GM12891 (cell line): Measurements from ENCODE around the gene PRAMEF1.
"Not testable (repeated sequence)": the region's sequence is repeated elsewhere in the genome, so short reads cannot be mapped to it uniquely, and the experiment has no call there.

Experiments used
- DNase-seq: peaks from one replicate; pipeline ENCODE4 v3.0.0; 2011; ENCODE audit warnings: low spot score; ENCODE audit not compliant: insufficient read length
- FAIRE-seq: peaks from 2 replicates; lab custom pipeline; 2011; peaks lifted over from hg19 to GRCh38; lab: Jason Lieb, UNC
- PAX5 ChIP-seq: IDR thresholded peaks from 2 replicates; pipeline ENCODE4 v1.6.1; 2011; ENCODE audit warnings: low read length, moderate library complexity, mild to moderate bottlenecking; ENCODE audit not compliant: insufficient read depth, severe bottlenecking
- POLR2A ChIP-seq: IDR thresholded peaks from 2 replicates; pipeline ENCODE4 v1.6.1; 2011; ENCODE audit warnings: low read depth, low read length, control low read depth
- POLR2AphosphoS5 ChIP-seq: IDR thresholded peaks from 2 replicates; pipeline ENCODE4 v1.6.1; 2011; ENCODE audit warnings: low read depth, low read length, control low read depth
- POU2F2 ChIP-seq: IDR thresholded peaks from 2 replicates; pipeline ENCODE4 v1.6.1; 2011; ENCODE audit warnings: low read depth, mild to moderate bottlenecking, control low read depth, low read length, moderate library complexity
- SPI1 ChIP-seq: IDR thresholded peaks from 2 replicates; pipeline ENCODE4 v1.6.1; 2011; ENCODE audit warnings: low read depth, low read length, control low read depth
- TAF1 ChIP-seq: IDR thresholded peaks from 2 replicates; pipeline ENCODE4 v1.6.1; 2011; ENCODE audit warnings: low read depth, low read length, control low read depth

Gene PRAMEF1

DNA sequence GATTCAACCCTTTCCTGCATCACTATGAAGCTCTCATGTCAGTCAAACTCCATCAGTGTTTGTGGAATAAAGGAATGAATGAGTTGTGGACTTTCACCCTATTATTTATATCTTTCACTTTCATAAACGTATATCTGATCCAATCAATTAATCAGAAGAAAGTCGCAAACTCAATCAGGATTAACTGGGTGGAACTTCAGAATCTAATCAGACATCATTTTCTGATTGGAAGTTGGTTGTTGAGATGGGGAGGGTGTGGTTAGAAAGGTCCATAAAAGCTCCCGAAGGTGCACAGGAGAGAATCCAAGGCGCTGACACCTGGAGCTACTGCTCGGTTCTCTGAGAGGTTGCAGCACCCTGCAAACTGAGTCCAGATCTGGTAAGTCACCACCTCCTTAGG is 17.8 kb upstream of the PRAMEF1 start, which contains the start of gene PRAMEF12:
Gene PRAMEF12, plus strand, starts transcription at position 301 of the 400 bp plus-strand sequence. CDS start 1,130 bp downstream, outside the sequence.
- TF ChIP-seq POLR2A (no peak), TAF1 (no peak), POU2F2 (no peak), PAX5 (no peak)
- DNase-seq (no peak), FAIRE-seq (no peak)

DNA sequence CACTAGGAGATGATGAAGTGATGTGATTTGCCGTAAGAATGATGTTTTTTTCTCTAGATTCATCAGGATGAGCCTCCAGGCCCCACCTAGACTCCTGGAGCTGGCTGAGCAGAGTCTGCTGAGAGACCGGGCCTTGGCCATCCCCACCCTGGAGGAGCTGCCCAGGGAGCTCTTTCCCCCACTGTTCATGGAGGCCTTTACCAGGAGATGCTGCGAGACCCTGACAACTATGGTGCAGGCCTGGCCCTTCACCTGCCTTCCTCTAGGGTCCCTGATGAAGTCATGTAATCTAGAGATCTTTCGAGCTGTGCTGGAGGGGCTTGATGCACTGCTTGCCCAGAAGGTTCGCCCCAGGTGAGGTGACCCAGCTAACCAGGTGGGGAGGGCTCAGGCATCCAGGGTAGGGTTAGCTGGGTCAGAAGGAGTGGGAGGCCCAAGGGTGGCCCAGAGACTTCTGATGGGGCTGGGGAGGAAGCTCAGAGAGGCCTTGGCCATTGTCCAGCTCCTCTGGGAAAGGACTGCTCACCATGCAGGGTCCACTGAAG is 16.3 kb upstream of the PRAMEF1 start:
- TF ChIP-seq TAF1 (no peak), PAX5 (no peak), SPI1 (no peak), POU2F2 (no peak), POLR2AphosphoS5 (no peak), POLR2A (no peak)
- FAIRE-seq (no peak), DNase-seq (no peak)

DNA sequence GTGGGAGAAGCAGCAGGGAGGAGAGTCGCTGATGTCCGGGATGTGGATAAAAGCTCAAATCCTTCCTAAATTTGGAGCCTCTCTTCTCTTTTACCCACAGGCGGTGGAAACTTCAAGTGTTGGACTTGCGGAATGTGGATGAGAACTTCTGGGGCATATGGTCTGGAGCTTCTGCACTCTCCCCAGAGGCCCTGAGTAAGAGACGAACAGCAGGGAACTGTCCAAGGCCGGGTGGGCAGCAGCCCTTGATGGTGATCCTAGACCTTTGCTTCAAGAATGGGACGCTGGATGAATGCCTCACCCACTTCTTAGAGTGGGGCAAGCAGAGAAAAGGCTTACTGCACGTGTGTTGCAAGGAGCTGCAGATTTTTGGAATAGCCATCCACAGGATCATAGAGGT is 15.8 kb upstream of the PRAMEF1 start:
- FAIRE-seq: no peak
- TF ChIP-seq POU2F2 (no peak), TAF1 (no peak), POLR2A (no peak), PAX5 (no peak), POLR2AphosphoS5 (no peak), SPI1 (no peak)
- DNase-seq: no peak

DNA sequence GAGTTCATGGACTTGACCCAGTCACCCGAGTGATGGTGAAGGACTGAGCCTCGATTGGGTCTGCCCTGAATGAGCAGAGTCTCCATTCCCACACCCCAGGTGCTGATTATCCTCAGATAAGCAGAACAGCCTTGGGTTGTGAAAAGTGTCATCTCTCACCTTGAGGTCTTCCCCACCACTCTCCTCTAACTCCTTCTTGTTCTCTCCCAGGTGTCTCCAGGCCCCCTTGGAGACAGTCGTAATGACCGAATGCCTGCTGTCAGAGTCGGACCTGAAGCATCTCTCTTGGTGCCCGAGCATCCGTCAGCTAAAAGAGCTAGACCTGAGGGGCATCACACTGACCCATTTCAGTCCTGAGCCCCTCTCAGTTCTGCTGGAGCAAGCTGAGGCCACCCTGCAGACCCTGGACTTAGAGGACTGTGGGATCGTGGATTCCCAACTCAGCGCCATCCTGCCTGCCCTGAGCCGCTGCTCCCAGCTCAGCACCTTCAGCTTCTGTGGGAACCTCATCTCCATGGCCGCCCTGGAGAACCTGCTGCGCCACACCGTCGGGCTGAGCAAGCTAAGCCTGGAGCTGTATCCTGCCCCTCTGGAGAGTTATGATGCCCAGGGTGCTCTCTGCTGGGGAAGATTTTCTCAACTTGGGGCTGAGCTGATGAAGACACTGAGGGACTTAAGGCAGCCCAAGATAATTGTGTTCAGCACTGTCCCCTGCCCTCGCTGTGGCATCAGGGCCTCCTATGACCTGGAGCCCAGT is 14.2 kb upstream of the PRAMEF1 start:
- DNase-seq: no peak
- no peak for FAIRE-seq
- TF ChIP-seq POLR2AphosphoS5 (no peak), POU2F2 (no peak), TAF1 (no peak), POLR2A (no peak), SPI1 (no peak), PAX5 (no peak)

DNA sequence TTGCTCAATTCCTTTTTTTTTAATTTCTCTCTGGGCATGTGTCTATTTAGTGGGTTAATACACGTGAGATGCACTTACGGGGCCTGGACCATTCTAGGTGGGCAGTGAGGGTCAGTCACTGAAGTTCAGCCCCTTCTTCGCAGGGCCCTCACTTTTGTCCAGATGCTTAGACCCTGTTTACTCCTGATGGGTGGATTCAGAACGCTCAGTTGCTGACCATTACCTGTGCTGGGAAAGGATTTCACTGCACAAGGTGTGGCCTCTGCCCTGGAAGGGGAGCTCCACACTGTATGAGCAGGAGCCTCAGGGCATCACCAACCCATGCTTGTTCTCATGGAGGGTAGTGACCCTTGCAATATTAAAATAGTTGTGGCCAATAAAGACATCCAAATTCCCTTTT is 13.1 kb upstream of the PRAMEF1 start:
- no peak for FAIRE-seq
- DNase-seq: no peak

DNA sequence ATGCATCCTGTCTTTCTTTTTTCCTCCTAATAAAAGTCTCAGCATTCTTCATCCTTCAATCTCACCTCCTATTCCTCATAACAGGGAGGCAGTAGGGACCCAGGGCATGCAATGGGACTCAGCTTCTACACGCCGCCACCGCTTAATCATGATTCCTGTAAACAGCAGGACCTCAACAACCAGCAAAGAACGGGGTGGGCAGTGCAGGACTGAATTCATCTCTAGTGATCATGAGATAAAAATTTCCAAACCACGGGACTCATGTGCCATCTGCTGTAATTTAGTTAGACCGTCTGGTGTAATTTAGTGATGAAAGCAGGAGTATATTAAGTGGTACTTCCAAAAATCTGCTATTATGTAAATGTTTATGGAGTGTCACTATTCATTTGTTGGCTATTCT is 12.3 kb upstream of the PRAMEF1 start:
- FAIRE-seq: no peak
- no peak for DNase-seq
- no peak for TF ChIP-seq TAF1
- TF ChIP-seq POLR2A: no peak
- TF ChIP-seq POLR2AphosphoS5: no peak
- no peak for TF ChIP-seq PAX5
- no peak for TF ChIP-seq SPI1
- no peak for TF ChIP-seq POU2F2

More for the DNA sequence above, 13.1 kb upstream of the PRAMEF1 start:
- no peak for TF ChIP-seq POU2F2
- TF ChIP-seq SPI1: no peak
- no peak for TF ChIP-seq PAX5
- no peak for TF ChIP-seq TAF1
- TF ChIP-seq POLR2AphosphoS5: no peak
- TF ChIP-seq POLR2A: no peak

DNA sequence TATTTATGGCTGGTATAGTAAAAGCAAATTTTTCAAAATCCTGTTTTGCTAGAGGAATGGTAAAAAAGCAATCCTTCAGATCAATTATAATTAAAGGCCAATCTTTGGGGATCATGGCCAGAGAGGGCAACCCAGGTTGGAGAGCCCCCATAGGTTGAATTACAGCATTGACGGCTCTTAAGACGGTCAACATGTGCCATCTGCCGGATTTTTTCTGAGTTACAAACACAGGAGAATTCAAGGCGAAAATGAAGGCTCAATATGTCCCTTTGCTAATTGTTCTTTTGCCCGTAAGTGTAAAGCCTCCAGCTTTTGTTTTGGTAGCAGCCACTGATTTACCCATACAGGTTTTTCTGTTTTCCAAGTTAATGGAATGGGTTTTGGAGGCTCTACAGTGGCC is 9.7 kb upstream of the PRAMEF1 start:
- not testable (repeated sequence) for DNase-seq

DNA sequence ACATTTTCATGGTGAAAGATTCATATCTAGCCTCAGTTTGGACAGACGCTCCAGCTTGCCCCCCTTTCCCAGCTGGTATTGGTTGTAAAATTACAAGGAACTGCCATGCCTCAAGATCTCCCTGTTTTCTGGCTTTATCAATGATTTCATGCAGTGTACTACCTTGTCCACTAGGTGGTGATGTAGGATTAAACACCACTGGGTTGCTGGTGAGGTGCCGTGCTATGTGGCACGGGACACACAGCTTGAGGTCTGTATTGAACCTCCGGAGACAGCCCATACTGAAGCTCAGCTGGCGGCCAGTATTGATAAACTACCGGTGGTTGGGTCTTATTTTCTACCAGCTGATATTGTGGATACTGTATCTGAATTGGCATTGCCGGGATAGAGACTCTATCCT is 7.4 kb upstream of the PRAMEF1 start:
- FAIRE-seq: peak; percentile 76
- not testable (repeated sequence) for DNase-seq

More for the DNA sequence above, 9.7 kb upstream of the PRAMEF1 start:
- not testable (repeated sequence) for FAIRE-seq

DNA sequence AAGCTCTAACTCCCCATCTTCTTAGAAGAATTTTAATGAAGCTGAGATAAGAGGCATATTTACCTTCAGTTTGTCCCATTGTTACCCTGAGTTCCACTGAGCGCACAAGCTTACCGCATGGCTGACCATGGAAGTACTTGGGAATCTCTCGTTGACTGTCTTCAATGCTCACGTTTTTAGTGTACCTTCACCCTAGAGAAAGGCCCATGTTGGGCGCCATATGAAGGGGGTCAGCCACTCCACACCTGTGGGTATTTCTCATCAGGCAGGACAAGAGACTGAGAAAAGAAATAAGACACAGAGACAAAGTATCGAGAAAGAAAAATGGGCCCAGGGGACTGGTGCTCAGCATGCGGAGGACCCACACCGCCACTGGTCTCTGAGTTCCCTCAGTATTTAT is 6.5 kb upstream of the PRAMEF1 start:
- not testable (repeated sequence) for FAIRE-seq, DNase-seq

DNA sequence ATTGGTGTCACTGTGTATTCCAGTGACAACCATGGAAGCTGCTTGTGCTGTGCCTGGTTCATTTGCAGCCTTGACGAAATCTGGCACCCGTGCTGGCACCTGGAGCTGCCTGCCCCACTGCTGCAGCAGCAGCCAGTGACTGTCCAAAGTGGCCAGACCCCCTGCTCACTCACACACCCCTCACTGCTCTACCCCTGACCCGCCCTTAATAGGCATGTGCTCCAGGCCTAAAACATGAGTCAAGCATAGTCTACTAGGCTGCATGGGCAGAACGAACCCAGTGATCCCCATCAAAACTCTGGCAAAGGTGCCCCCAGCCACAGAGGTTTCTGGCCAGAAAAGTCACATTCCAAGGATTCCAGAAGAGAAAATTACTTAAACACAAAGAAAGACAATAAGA is 7.7 kb downstream of the PRAMEF1 start:
- TF ChIP-seq POLR2A (no peak), POLR2AphosphoS5 (no peak), PAX5 (no peak), POU2F2 (no peak), TAF1 (no peak), SPI1 (no peak)
- DNase-seq (no peak), FAIRE-seq (no peak)

DNA sequence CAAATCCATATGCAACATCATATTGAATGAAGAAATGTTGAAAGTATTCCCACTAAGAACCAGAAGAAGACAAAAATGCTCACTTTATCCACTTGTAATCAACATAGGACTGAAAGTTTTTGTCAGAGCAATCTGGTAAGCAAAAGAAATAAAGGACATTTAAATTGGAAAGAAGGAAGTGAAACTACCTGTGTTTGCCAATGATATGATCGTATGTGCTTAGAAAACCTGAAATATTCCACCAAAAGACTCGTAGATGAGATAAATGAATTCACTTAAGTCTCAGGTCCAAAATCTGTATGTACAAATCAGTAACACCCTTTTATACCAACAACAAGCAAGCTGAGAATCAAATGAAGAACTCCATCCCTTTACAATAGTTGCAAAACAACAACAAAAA is 8.5 kb downstream of the PRAMEF1 start:
- TF ChIP-seq TAF1 (no peak), POLR2AphosphoS5 (no peak), POLR2A (no peak), PAX5 (no peak), SPI1 (peak; percentile 72), POU2F2 (no peak)
- FAIRE-seq (no peak), DNase-seq (no peak)

DNA sequence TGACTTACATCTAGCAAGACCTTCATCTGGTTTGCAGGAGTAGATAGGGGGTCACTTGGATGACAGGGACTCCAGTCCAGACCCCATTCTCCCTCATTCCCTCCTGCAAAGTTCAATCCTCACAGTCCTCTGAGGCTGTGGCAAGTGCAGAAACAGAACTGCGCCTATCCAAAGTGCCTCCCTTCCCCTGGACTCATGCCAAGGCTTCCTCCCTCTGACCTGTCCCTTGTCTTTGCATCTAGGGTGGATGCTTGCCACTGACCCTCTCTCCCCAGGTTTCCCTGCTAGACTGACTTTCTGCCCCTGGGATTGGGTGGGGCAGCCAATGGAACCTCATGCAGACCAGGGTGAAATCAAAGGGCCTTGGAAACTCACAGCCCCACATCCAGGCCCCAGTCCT is 18.7 kb downstream of the PRAMEF1 start:
- FAIRE-seq: no peak
- no peak for DNase-seq
- TF ChIP-seq POU2F2 (no peak), POLR2AphosphoS5 (no peak), POLR2A (no peak)
